ENCODE results near the gene SLC22A31.

The SLC22A31 gene

GRCh38 chr16:89173174-89173921 is 27.0 kb downstream of the SLC22A31 start:
- ATAC-seq: no peak
- TF ChIP-seq BACH2 (CRISPR knock-in tag; IDR thresholded peaks at IDR 0.05; ENCODE audit: borderline replicate concordance) (no peak), TCF4 (CRISPR knock-in tag; IDR thresholded peaks at IDR 0.05; ENCODE audit: borderline replicate concordance) (no peak), OSR1 (CRISPR knock-in tag; IDR thresholded peaks at IDR 0.05) (no peak), CREB5 (CRISPR knock-in tag; IDR thresholded peaks at IDR 0.05; ENCODE audit: low read depth) (no peak), TSHZ2 (CRISPR knock-in tag; IDR thresholded peaks at IDR 0.05) (no peak), ISL1 (CRISPR knock-in tag; IDR thresholded peaks at IDR 0.05) (no peak), ZNF70 (CRISPR knock-in tag; IDR thresholded peaks at IDR 0.05) (no peak), PATZ1 (CRISPR knock-in tag; IDR thresholded peaks at IDR 0.05; ENCODE audit: borderline replicate concordance) (no peak), ARNTL (CRISPR knock-in tag; IDR thresholded peaks at IDR 0.05; ENCODE audit: borderline replicate concordance, low read depth) (no peak), ZFP30 (CRISPR knock-in tag; IDR thresholded peaks at IDR 0.05) (no peak), CSDC2 (CRISPR knock-in tag; IDR thresholded peaks at IDR 0.05) (no peak), CSRNP3 (CRISPR knock-in tag; IDR thresholded peaks at IDR 0.05) (no peak), POU6F1 (CRISPR knock-in tag; IDR thresholded peaks at IDR 0.05; ENCODE audit: borderline replicate concordance, low read depth) (no peak), RARB (CRISPR knock-in tag; IDR thresholded peaks at IDR 0.05) (no peak)

GRCh38 chr16:89172528-89173173 is 27.7 kb downstream of the SLC22A31 start:
- ATAC-seq: peak; percentile 3; the same call in 1 of the 3 replicates
- TF ChIP-seq PPARA (CRISPR knock-in tag; IDR thresholded peaks at IDR 0.05; ENCODE audit: borderline replicate concordance) (no peak), CSDC2 (CRISPR knock-in tag; IDR thresholded peaks at IDR 0.05) (no peak), POU6F1 (CRISPR knock-in tag; IDR thresholded peaks at IDR 0.05; ENCODE audit: borderline replicate concordance, low read depth) (no peak), ZNF8 (CRISPR knock-in tag; IDR thresholded peaks at IDR 0.05) (no peak), GLIS3 (CRISPR knock-in tag; IDR thresholded peaks at IDR 0.05) (no peak), OSR1 (CRISPR knock-in tag; IDR thresholded peaks at IDR 0.05) (no peak), SNAI2 (CRISPR knock-in tag; IDR thresholded peaks at IDR 0.05) (no peak), ARNTL (CRISPR knock-in tag; IDR thresholded peaks at IDR 0.05; ENCODE audit: borderline replicate concordance, low read depth) (no peak), ZFP3 (CRISPR knock-in tag; IDR thresholded peaks at IDR 0.05) (no peak), ZNF70 (CRISPR knock-in tag; IDR thresholded peaks at IDR 0.05) (no peak), PATZ1 (CRISPR knock-in tag; IDR thresholded peaks at IDR 0.05; ENCODE audit: borderline replicate concordance) (no peak), BACH2 (CRISPR knock-in tag; IDR thresholded peaks at IDR 0.05; ENCODE audit: borderline replicate concordance) (no peak), TSHZ2 (CRISPR knock-in tag; IDR thresholded peaks at IDR 0.05) (no peak), TOX (CRISPR knock-in tag; IDR thresholded peaks at IDR 0.05; ENCODE audit: borderline replicate concordance) (no peak), RARB (CRISPR knock-in tag; IDR thresholded peaks at IDR 0.05) (no peak), ZNF565 (CRISPR knock-in tag; conservative IDR thresholded peaks at IDR 0.05; ENCODE audit: low read depth) (no peak), TCF4 (CRISPR knock-in tag; IDR thresholded peaks at IDR 0.05; ENCODE audit: borderline replicate concordance) (no peak)
